H9 (cell line): ENCODE results near the gene SHB. TPM values are rescaled to one million over a fixed set of nuclear protein-coding genes. Genes with fewer than 3 reads are reported as not detected.

Source experiments
- DNase-seq: peaks from one replicate; pipeline ENCODE4 v3.0.0-alpha.2; 2017
- H2AFZ ChIP-seq: one replicate; pipeline ENCODE4 v1.6.1; 2013; ENCODE audit warnings: mild to moderate bottlenecking, low read length, control low read depth, moderate library complexity
- H2AK5ac ChIP-seq: 2 replicates; pipeline ENCODE4 v1.6.1; 2013; ENCODE audit warnings: low read length, control low read depth, mixed read lengths; ENCODE audit not compliant: insufficient read length
- H2BK120ac ChIP-seq: one replicate; pipeline ENCODE4 v1.6.1; 2013; ENCODE audit warnings: low read depth, mild to moderate bottlenecking, low read length, control low read depth, inconsistent platforms; ENCODE audit not compliant: poor library complexity, severe bottlenecking
- H2BK12ac ChIP-seq: 2 replicates; pipeline ENCODE4 v1.6.1; 2013; ENCODE audit warnings: low read length, control low read depth, mixed read lengths, low read depth; ENCODE audit not compliant: insufficient read length
- H2BK15ac ChIP-seq: 2 replicates; pipeline ENCODE4 v1.6.1; 2013; ENCODE audit warnings: low read depth, low read length, control low read depth
- H2BK20ac ChIP-seq: one replicate; pipeline ENCODE4 v1.6.1; 2013; ENCODE audit warnings: low read depth, mild to moderate bottlenecking, low read length, control low read depth, inconsistent platforms; ENCODE audit not compliant: poor library complexity, severe bottlenecking
- H2BK5ac ChIP-seq: 2 replicates; pipeline ENCODE4 v1.6.1; 2013; ENCODE audit warnings: low read length, control low read depth, mixed read lengths; ENCODE audit not compliant: insufficient read length
- H3K14ac ChIP-seq: 2 replicates; pipeline ENCODE4 v1.6.1; 2013; ENCODE audit warnings: low read length, control low read depth; ENCODE audit not compliant: insufficient read depth
- H3K18ac ChIP-seq: 2 replicates; pipeline ENCODE4 v1.6.1; 2013; ENCODE audit warnings: low read depth, mild to moderate bottlenecking, mixed read lengths, low read length, control low read depth; ENCODE audit not compliant: insufficient read length
- H3K23ac ChIP-seq: 2 replicates; pipeline ENCODE4 v1.6.1; 2013; ENCODE audit warnings: low read length, control low read depth, mixed read lengths, low read depth; ENCODE audit not compliant: insufficient read length
- H3K23me2 ChIP-seq: 2 replicates; pipeline ENCODE4 v1.6.1; 2013; ENCODE audit warnings: low read depth, mild to moderate bottlenecking, mixed read lengths, low read length, control low read depth; ENCODE audit not compliant: insufficient read length, poor library complexity, severe bottlenecking
- H3K27ac ChIP-seq: 2 replicates; pipeline ENCODE4 v1.5.1; 2013; ENCODE audit warnings: low read length, control low read depth, mixed read lengths, low read depth; ENCODE audit not compliant: insufficient read length
- H3K27me3 ChIP-seq: 2 replicates; pipeline ENCODE4 v1.6.1; 2013; ENCODE audit warnings: low read length, control low read depth, inconsistent platforms; ENCODE audit not compliant: insufficient read depth
- H3K4ac ChIP-seq: 2 replicates; pipeline ENCODE4 v1.6.1; 2013; ENCODE audit warnings: low read depth, mild to moderate bottlenecking, control low read depth, inconsistent platforms, low read length, moderate library complexity
- H3K4me1 ChIP-seq: 2 replicates; pipeline ENCODE4 v1.6.1; 2013; ENCODE audit warnings: low read length, control low read depth, inconsistent platforms; ENCODE audit not compliant: insufficient read depth
- H3K4me2 ChIP-seq: 2 replicates; pipeline ENCODE4 v1.6.1; 2013; ENCODE audit warnings: low read length, control low read depth, mixed read lengths; ENCODE audit not compliant: insufficient read length, insufficient read depth
- H3K56ac ChIP-seq: 2 replicates; pipeline ENCODE4 v1.6.1; 2013; ENCODE audit warnings: low read depth, mild to moderate bottlenecking, mixed read lengths, low read length, control low read depth; ENCODE audit not compliant: insufficient read length
- H3K79me1 ChIP-seq: 2 replicates; pipeline ENCODE4 v1.6.1; 2013; ENCODE audit warnings: low read depth, mild to moderate bottlenecking, moderate library complexity, low read length, control low read depth, inconsistent platforms; ENCODE audit not compliant: insufficient read depth, poor library complexity, severe bottlenecking
- H3K79me2 ChIP-seq: 2 replicates; pipeline ENCODE4 v1.6.1; 2013; ENCODE audit warnings: low read length, control low read depth, inconsistent platforms; ENCODE audit not compliant: insufficient read depth
- H3K9ac ChIP-seq: 2 replicates; pipeline ENCODE4 v1.6.1; 2013; ENCODE audit warnings: low read length, control low read depth, mixed read lengths; ENCODE audit not compliant: insufficient read length; ENCODE audit errors: extremely low read depth
- H3K9me3 ChIP-seq: one replicate; pipeline ENCODE4 v1.6.1; 2013; ENCODE audit warnings: low read depth, low read length, inconsistent platforms; ENCODE audit not compliant: control insufficient read depth
- H3T11ph ChIP-seq: one replicate; pipeline ENCODE4 v1.6.1; 2013; ENCODE audit warnings: mild to moderate bottlenecking, low read length, control low read depth, inconsistent platforms
- H4K20me1 ChIP-seq: one replicate; pipeline ENCODE4 v1.6.1; 2013; ENCODE audit not compliant: control insufficient read depth, insufficient read length, insufficient read depth
- H4K5ac ChIP-seq: 2 replicates; pipeline ENCODE4 v1.6.1; 2013; ENCODE audit warnings: low read depth, mild to moderate bottlenecking, mixed read lengths, low read length, control low read depth; ENCODE audit not compliant: insufficient read length
- H4K8ac ChIP-seq: replicated peaks from 2 replicates; pipeline ENCODE4 v1.6.1; 2013; ENCODE audit warnings: low read length, control low read depth, mixed read lengths, low read depth; ENCODE audit not compliant: insufficient read length
- H4K91ac ChIP-seq: 2 replicates; pipeline ENCODE4 v1.6.1; 2013; ENCODE audit warnings: low read depth, mild to moderate bottlenecking, moderate library complexity, mixed read lengths, low read length, control low read depth; ENCODE audit not compliant: insufficient read length
- H3K27ac Mint-ChIP-seq, 3 experiments: 2 replicates in 2 of 3; 3 replicates in 1 of 3; pipeline ENCODE4 v1.8.0; 2020 to 2021; ENCODE audit warnings: mixed read lengths in 3 of 3, mild to moderate bottlenecking in 1 of 3, moderate library complexity in 1 of 3
- H3K27me3 Mint-ChIP-seq: 2 replicates; pipeline ENCODE4 v1.8.0; 2021; ENCODE audit warnings: low read depth, mild to moderate bottlenecking, moderate library complexity, mixed read lengths
- H3K36me3 Mint-ChIP-seq, 3 experiments: 2 replicates in 2 of 3; 3 replicates in 1 of 3; pipeline ENCODE4 v1.8.0; 2020 to 2021; ENCODE audit warnings: low read depth in 3 of 3, mixed read lengths in 3 of 3; ENCODE audit not compliant: insufficient read depth in 1 of 3
- H3K4me1 Mint-ChIP-seq, 2 experiments: 2 replicates each; pipeline ENCODE4 v1.8.0; 2020; ENCODE audit warnings: mixed read lengths in 2 of 2
- H3K4me3 Mint-ChIP-seq, 2 experiments: 2 replicates in 1 of 2; 3 replicates in 1 of 2; pipeline ENCODE4 v1.8.0; 2020 to 2021; ENCODE audit warnings: mild to moderate bottlenecking in 2 of 2, mixed read lengths in 2 of 2, moderate library complexity in 1 of 2
- H3K9me3 Mint-ChIP-seq, 2 experiments: 2 replicates in 1 of 2; 3 replicates in 1 of 2; pipeline ENCODE4 v1.8.0; 2020; ENCODE audit warnings: mild to moderate bottlenecking in 2 of 2, mixed read lengths in 2 of 2, moderate library complexity in 1 of 2
- CTCF ChIP-seq: fragments of 200-600 bp; sonication (generic); conservative IDR thresholded peaks from 3 replicates; pipeline ENCODE4 v1.8.0; 2021; ENCODE audit warnings: antibody characterized with exemption, mild to moderate bottlenecking
- WGBS: extraction: QIAGEN DNeasy Blood & Tissue Kit; methylation state at CpG from one replicate; pipeline ENCODE4 v1.1.7; 2013; ENCODE audit warnings: missing lambda C conversion rate, low lambda C conversion rate, mixed read lengths; ENCODE audit not compliant: insufficient read length; ENCODE audit errors: extremely low coverage; 5-methylcytosine and 5-hydroxymethylcytosine counted together
- total RNA-seq: library from RNA; stranded (reverse); gene quantifications from 2 replicates; pipeline ENCODE4 v1.2.1, GENCODE V29; 2021

The SHB gene
- total RNA-seq, 1 experiment from 2014 or later, result 14.6 TPM

DNA sequence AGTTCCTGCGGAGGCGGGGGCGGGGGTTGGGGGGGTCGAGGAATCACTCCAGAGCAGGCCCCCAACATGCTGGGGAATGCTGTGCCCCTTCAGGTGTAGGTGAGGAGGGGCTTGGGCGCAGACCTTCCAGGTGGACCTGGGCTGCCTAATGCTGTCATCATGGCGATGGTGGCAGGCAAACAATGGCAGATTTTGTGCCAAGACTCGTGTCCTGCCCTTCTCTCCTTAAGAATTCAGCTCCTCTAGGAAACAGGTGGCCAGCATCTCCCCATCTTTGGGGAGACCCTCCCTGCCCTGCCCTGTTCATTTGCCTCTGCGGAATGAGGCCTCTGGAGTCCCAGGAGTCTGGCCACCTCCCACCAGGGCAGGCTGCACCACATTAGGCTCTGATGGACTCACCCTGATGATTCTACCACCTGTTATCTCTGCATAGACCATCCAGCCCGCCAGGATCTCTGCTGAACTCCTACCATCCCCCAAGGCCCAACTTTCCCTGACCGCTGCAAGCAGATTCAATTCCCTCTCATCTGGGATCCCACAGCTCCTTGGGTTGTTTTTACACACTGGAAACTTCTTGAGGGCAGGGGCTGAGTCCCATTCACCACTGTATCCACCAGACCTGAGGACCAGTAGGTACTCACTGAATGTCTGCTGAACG, 154.2 kb downstream of the SHB start:
- Mint-ChIP-seq H3K4me3 (no peak overlapping the region), H3K4me1 (peaks cover 14 to 26% of the 10 kb centered on the region in 2 experiments), H3K27ac (peak overlapping the region in 2 of 3 experiments; percentile 24 to 65; a peak in 3 of 7 replicates), H3K9me3 (no peaks in the 10 kb centered on the region), H3K36me3 (peaks cover 0 to 8% (median 0%) of the 10 kb centered on the region in 3 experiments; a peak in 1 of 7 replicates), H3K27me3 (no peaks in the 10 kb centered on the region)
- Histone ChIP-seq H3K9me3 (no peaks in the 10 kb centered on the region), H3K79me1 (no peaks in the 10 kb centered on the region), H3K23me2 (no peaks in the 10 kb centered on the region), H2BK120ac (no peak overlapping the region), H3K56ac (no peak overlapping the region), H2AK5ac (no peak overlapping the region), H2BK20ac (no peak overlapping the region), H2BK5ac (no peak overlapping the region), H3K4me2 (no peak overlapping the region), H3K27me3 (no peaks in the 10 kb centered on the region), H4K5ac (no peak overlapping the region), H3T11ph (no peak overlapping the region), H2BK15ac (no peak overlapping the region), H2AFZ (no peak overlapping the region), H4K20me1 (no peaks in the 10 kb centered on the region), H4K91ac (no peak overlapping the region), H4K8ac (no peak overlapping the region), H3K9ac (no peak overlapping the region), H3K18ac (no peak overlapping the region), H3K79me2 (no peaks in the 10 kb centered on the region), H3K27ac (no peak overlapping the region), H3K23ac (no peak overlapping the region), H2BK12ac (no peak overlapping the region), H3K4me1 (no peaks in the 10 kb centered on the region; the same call in 1 of the 2 replicates), H3K4ac (no peak overlapping the region), H3K14ac (no peak overlapping the region)
- DNase-seq, result no peak
- TF ChIP-seq CTCF, result no peak
- WGBS, result no CpG with 5 or more reads among the region's 11 CpGs
